ENCODE data around the gene TMEM158.

The TMEM158 gene

GRCh38 chr3:45223889-45224727 lies 2.0 kb downstream of the TMEM158 start:
- no peaks in the 10 kb centered on the region for H3K79me2 ChIP-seq (ENCODE audit: low read length)
- no peaks in the 10 kb centered on the region for H3K4me1 ChIP-seq (ENCODE audit: low read length)
- H3K4me2 ChIP-seq (ENCODE audit: low read length): no peak overlapping the region
- no peaks in the 10 kb centered on the region for H4K20me1 ChIP-seq (ENCODE audit: insufficient read depth, low read length)
- no peak overlapping the region for H3K9ac ChIP-seq (ENCODE audit: low read length)
- no peak overlapping the region for H3K27ac ChIP-seq (ENCODE audit: low read length)
- no peak overlapping the region for H3K4me3 ChIP-seq (ENCODE audit: low read length)
- peaks cover 55% of the 10 kb centered on the region for H3K27me3 ChIP-seq (ENCODE audit: low read depth, low read length)
- H3K36me3 ChIP-seq (replicated peaks; ENCODE audit: low read depth, low read length): no peaks in the 10 kb centered on the region
- no peak for TF ChIP-seq EZH2phosphoT487 (IDR thresholded peaks at IDR 0.05; ENCODE audit: low read depth)
- TF ChIP-seq, protein P1, sequence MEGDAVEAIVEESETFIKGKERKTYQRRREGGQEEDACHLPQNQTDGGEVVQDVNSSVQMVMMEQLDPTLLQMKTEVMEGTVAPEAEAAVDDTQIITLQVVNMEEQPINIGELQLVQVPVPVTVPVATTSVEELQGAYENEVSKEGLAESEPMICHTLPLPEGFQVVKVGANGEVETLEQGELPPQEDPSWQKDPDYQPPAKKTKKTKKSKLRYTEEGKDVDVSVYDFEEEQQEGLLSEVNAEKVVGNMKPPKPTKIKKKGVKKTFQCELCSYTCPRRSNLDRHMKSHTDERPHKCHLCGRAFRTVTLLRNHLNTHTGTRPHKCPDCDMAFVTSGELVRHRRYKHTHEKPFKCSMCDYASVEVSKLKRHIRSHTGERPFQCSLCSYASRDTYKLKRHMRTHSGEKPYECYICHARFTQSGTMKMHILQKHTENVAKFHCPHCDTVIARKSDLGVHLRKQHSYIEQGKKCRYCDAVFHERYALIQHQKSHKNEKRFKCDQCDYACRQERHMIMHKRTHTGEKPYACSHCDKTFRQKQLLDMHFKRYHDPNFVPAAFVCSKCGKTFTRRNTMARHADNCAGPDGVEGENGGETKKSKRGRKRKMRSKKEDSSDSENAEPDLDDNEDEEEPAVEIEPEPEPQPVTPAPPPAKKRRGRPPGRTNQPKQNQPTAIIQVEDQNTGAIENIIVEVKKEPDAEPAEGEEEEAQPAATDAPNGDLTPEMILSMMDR (IDR thresholded peaks at IDR 0.05; ENCODE audit: low read depth, low read length): no peak
- H3K9me3 ChIP-seq (ENCODE audit: insufficient read depth, low read length): no peaks in the 10 kb centered on the region
- H2AFZ ChIP-seq (ENCODE audit: low read depth, low read length): no peak overlapping the region

- H3K9me3 ChIP-seq (ENCODE audit: insufficient read depth, low read length): no peaks in the 10 kb centered on the region
- no peak overlapping the region for H3K4me3 ChIP-seq (ENCODE audit: low read length)
- no peak overlapping the region for H3K9ac ChIP-seq (ENCODE audit: low read length)
- H3K4me1 ChIP-seq (ENCODE audit: low read length): no peaks in the 10 kb centered on the region
- no peak overlapping the region for H2AFZ ChIP-seq (ENCODE audit: low read depth, low read length)
- H4K20me1 ChIP-seq (ENCODE audit: insufficient read depth, low read length): no peaks in the 10 kb centered on the region
- no peaks in the 10 kb centered on the region for H3K79me2 ChIP-seq (ENCODE audit: low read length)
- no peaks in the 10 kb centered on the region for H3K36me3 ChIP-seq (replicated peaks; ENCODE audit: low read depth, low read length)
- no peak for TF ChIP-seq EZH2phosphoT487 (IDR thresholded peaks at IDR 0.05; ENCODE audit: low read depth)
- TF ChIP-seq, protein P1 (IDR thresholded peaks at IDR 0.05; ENCODE audit: low read depth, low read length): no peak
- no peak overlapping the region for H3K4me2 ChIP-seq (ENCODE audit: low read length)
- peaks cover 56% of the 10 kb centered on the region for H3K27me3 ChIP-seq (ENCODE audit: low read depth, low read length)
- no peak overlapping the region for H3K27ac ChIP-seq (ENCODE audit: low read length)
Measured at GRCh38 chr3:45219694-45220093, 6.4 kb downstream of the TMEM158 start.

GRCh38 chr3:45218578-45219390 lies 7.3 kb downstream of the TMEM158 start:
- Histone ChIP-seq H3K9ac (ENCODE audit: low read length) (no peak overlapping the region), H3K4me3 (ENCODE audit: low read length) (no peak overlapping the region), H3K4me2 (ENCODE audit: low read length) (no peak overlapping the region), H3K79me2 (ENCODE audit: low read length) (no peaks in the 10 kb centered on the region), H3K27ac (ENCODE audit: low read length) (no peak overlapping the region), H3K27me3 (ENCODE audit: low read depth, low read length) (peaks cover 47% of the 10 kb centered on the region), H3K9me3 (ENCODE audit: insufficient read depth, low read length) (no peaks in the 10 kb centered on the region), H4K20me1 (ENCODE audit: insufficient read depth, low read length) (no peaks in the 10 kb centered on the region), H2AFZ (ENCODE audit: low read depth, low read length) (no peak overlapping the region), H3K36me3 (replicated peaks; ENCODE audit: low read depth, low read length) (no peaks in the 10 kb centered on the region), H3K4me1 (ENCODE audit: low read length) (no peaks in the 10 kb centered on the region)
- TF ChIP-seq, protein P1 (IDR thresholded peaks at IDR 0.05; ENCODE audit: low read depth, low read length): no peak

- no peaks in the 10 kb centered on the region for H3K79me2 ChIP-seq (ENCODE audit: low read length)
- no peak overlapping the region for H3K9ac ChIP-seq (ENCODE audit: low read length)
- H2AFZ ChIP-seq (ENCODE audit: low read depth, low read length): no peak overlapping the region
- H3K36me3 ChIP-seq (replicated peaks; ENCODE audit: low read depth, low read length): no peaks in the 10 kb centered on the region
- no peaks in the 10 kb centered on the region for H3K4me1 ChIP-seq (ENCODE audit: low read length)
- peaks cover 43% of the 10 kb centered on the region for H3K27me3 ChIP-seq (ENCODE audit: low read depth, low read length)
- H4K20me1 ChIP-seq (ENCODE audit: insufficient read depth, low read length): no peaks in the 10 kb centered on the region
- H3K4me2 ChIP-seq (ENCODE audit: low read length): no peak overlapping the region
- H3K27ac ChIP-seq (ENCODE audit: low read length): no peak overlapping the region
- no peak overlapping the region for H3K4me3 ChIP-seq (ENCODE audit: low read length)
- no peak for TF ChIP-seq EZH2phosphoT487 (IDR thresholded peaks at IDR 0.05; ENCODE audit: low read depth)
- TF ChIP-seq, protein P1 (IDR thresholded peaks at IDR 0.05; ENCODE audit: low read depth, low read length): no peak
- H3K9me3 ChIP-seq (ENCODE audit: insufficient read depth, low read length): no peaks in the 10 kb centered on the region
Measured at GRCh38 chr3:45216021-45216609, 10.0 kb downstream of the TMEM158 start.

Data from OCI-LY3 (cell line).